Measurements from ENCODE around the gene MNT. TPM values are rescaled to one million over a fixed set of nuclear protein-coding genes. Genes with fewer than 3 reads are reported as not detected.

MNT gene
- total and polyA plus RNA-seq, 2 of the 8 experiments (the other 6 are each of a cell fraction or from before 2014, with no cell fraction given) = 5.0 to 17.3 TPM

DNA sequence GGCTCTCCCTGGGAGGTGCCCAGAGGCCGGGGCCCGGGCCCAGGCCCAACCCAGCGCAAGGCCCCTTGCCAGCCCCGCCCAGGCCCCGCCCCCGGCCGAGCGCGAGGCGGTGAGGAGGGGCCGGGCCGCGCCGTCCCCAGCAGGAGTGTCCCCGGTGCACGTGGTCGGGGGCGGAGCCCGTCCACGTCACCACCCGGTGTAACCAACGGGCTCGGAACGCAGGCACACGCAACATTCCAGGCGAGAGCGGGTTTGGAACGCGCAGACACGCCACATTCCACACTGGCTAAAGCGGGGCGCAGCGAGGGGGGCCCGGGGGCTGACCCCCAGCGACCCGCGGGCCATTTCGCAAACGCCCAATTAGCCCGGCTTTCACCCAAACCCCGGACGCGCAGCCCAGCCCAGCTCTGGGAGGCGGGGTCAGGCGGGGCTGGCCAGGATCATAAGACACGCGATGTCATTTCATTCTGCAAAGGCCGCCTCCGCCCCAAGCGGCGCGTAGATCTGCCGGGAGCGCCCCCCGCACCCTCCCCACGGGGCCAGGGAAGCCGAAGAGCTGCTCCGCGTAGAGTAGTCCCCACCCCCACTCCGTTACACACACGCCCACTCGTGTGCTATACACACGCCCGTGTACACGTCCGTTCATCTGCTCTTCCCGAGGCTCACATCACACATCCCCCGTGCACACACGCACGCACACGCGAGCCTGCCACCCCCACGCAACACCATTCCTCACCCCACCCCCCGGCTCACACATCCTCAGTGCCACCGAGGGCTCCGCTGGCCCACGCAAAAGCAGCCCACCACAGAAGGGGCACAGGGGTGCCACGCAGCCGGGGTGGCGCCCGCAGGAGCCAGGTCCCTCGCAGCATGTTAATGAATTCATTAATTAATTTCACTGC is 1.0 kb downstream of the MNT start (continued):
- no peak for TF ChIP-seq NANOG (IDR thresholded peaks at IDR 0.05; ENCODE audit: insufficient read depth, low read depth, low read length, poor library complexity, severe bottlenecking)
- 0 out of 2 replicates have a peak, but pooled peaks have one; percentile 36 for TF ChIP-seq JUND (IDR thresholded peaks at IDR 0.05; ENCODE audit: low read length)
- TF ChIP-seq BRCA1 (IDR thresholded peaks at IDR 0.05; ENCODE audit: low read depth, low read length) = no peak
- TF ChIP-seq KDM4A (IDR thresholded peaks at IDR 0.05; ENCODE audit: low read depth, low read length, severe bottlenecking) = peak; percentile 47
- no peak for TF ChIP-seq ZNF274 (IDR thresholded peaks at IDR 0.05; ENCODE audit: borderline replicate concordance, extremely low read depth, low read length)
- no peak; the same call in 1 of the 2 replicates for TF ChIP-seq SP1 (IDR thresholded peaks at IDR 0.05; ENCODE audit: low read depth, low read length)
- no peak; the same call in 1 of the 2 replicates for TF ChIP-seq CHD2 (IDR thresholded peaks at IDR 0.05; ENCODE audit: low read length)
- TF ChIP-seq SRF (IDR thresholded peaks at IDR 0.05; ENCODE audit: low read depth, low read length) = no peak
- TF ChIP-seq GABPA (IDR thresholded peaks at IDR 0.05; ENCODE audit: borderline replicate concordance, insufficient read depth, low read length) = no peak
